AG09319 (cell line): Measurements from ENCODE around the gene PGA4.

ENCODE experiments used
- DNase-seq: peaks from one replicate; pipeline ENCODE4 v3.0.0-alpha.2; 2010; ENCODE audit warnings: low read depth; ENCODE audit errors: extremely low read depth
- TF ChIP-seq, protein P1 (sequence below): IDR thresholded peaks from 2 replicates; pipeline ENCODE4 v1.5.1; 2011; ENCODE audit warnings: low read depth, mild to moderate bottlenecking, inconsistent platforms, low read length, moderate library complexity

The PGA4 gene

DNA sequence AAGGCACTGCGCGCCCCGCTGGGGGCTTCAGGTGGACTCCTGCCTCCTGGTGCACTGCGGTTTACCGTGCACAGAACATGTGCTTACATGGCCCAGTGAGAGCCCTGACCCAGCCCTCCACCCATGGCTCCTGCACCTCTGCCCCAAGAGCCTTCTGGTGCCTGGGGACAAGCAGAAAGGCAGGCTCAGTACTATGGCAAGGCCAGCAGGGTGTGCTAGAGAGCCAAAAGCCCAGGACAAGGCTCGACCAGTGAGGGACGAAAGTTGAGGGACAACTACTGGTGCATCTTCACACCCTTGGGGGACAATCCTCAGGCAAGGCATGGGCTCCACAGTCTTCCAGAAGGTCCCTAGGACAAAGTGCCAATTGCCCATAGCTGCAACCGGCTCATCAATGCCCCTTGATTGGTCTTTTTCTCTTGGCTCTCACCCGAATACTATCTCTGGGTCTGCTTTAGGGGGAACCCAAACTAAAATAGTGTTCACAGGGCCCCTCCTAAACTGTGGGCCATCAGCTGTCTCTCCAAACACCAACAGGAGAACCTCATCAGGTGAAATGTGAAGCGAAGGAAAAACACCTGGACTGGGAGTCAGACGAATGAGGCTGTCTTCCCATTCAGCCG, 32.4 kb downstream of the PGA4 start:
- DNase-seq = peak; percentile 15
- TF ChIP-seq, protein P1, sequence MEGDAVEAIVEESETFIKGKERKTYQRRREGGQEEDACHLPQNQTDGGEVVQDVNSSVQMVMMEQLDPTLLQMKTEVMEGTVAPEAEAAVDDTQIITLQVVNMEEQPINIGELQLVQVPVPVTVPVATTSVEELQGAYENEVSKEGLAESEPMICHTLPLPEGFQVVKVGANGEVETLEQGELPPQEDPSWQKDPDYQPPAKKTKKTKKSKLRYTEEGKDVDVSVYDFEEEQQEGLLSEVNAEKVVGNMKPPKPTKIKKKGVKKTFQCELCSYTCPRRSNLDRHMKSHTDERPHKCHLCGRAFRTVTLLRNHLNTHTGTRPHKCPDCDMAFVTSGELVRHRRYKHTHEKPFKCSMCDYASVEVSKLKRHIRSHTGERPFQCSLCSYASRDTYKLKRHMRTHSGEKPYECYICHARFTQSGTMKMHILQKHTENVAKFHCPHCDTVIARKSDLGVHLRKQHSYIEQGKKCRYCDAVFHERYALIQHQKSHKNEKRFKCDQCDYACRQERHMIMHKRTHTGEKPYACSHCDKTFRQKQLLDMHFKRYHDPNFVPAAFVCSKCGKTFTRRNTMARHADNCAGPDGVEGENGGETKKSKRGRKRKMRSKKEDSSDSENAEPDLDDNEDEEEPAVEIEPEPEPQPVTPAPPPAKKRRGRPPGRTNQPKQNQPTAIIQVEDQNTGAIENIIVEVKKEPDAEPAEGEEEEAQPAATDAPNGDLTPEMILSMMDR = peak; percentile 94

DNA sequence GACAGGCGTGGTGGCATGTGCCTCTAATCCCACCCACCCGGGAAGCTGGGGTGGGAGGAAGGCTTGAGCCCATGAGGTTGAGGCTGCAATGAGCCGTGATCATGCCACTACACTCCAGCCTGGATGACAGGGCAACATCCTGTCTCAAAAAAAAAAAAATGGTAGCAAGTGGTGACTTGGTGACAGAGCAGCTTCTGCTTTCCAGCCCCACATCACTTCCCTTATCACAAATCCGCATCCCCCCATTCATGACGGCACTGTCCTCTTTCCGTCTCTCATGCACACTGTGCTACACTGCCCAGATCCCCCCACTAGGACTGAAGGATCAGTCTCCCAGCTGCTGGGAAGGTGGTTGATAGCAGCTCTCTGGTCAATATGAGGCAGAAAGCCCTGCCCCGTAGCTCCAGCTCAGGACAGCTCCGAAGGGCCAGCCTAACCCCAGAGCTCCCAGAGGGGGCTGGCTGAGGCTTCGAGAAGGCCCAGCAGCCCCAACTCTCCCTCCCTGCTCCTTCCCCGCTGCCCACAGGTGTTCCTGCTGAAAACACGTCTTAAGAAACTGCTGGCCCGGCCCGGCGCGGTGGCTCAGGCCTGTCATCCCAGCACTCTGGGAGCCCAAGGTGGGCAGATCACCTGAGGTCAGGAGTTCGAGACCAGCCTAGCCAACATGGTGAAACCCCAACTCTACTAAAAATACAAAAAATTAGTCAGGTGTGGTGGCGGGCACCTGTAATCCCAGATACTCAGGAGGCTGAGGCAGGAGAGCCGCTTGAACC, 34.7 kb downstream of the PGA4 start:
- DNase-seq = no peak
- TF ChIP-seq, protein P1 = no peak

DNA sequence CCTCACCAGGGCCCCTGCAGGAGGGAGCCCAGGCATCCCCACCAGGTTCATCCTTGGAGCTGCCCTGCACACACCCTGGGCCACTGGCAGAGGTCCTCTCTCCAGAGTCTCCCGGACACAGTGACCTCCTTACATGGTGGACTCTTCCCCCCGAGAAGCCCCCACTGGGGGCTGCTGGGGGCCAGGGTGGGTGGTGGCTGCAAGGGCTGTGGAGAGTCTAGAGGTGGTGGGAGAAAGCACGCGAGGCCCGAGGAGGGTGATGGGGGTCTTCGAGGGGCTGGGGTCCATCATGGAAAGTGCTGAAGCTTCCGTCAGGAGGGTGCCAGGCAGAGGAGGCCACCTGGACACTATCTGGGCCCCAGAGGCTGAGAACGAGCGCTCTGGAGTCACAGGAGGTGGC, 36.4 kb downstream of the PGA4 start:
- no peak for DNase-seq
- TF ChIP-seq, protein P1 = no peak

DNA sequence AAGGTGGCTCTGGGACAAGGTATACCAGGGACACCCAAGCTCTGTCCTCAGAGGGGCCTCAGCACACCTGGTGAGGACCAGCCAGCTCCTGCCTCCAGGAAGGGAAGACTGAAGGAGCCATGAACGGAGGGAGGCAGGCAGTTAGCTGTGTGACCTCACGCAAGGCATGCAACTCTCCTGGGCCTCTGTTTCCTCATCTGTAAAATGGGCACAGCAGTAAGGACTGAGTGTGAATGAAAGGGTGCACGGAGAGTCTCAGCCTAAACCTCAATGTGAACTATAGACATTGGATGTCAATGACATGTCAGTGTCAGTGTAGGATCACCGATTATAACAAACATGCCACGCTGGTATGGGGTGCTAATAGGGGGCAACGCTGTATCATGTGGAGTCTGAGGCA, 37.2 kb downstream of the PGA4 start:
- TF ChIP-seq, protein P1 = no peak
- no peak for DNase-seq

DNA sequence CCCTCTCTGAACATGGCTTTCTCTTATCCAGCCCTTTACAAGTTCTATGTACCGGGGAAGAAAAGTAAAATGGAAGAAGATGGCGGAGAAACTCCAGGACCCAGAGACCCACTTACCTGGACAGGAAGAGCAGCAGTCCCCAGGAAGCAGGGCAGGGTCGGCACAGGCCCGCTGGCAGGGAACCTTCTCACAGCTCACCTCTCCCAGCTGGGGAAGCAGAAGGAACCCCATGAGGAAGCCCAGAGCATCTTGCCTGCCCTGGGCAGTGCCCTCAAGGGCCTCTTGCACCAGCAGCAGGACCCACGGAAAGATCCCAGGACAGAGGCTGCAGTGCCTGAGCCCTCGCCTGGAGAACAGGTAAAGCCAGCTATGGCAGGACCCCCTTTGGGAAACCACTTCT, 42.2 kb downstream of the PGA4 start:
- TF ChIP-seq, protein P1 = no peak
- no peak for DNase-seq

DNA sequence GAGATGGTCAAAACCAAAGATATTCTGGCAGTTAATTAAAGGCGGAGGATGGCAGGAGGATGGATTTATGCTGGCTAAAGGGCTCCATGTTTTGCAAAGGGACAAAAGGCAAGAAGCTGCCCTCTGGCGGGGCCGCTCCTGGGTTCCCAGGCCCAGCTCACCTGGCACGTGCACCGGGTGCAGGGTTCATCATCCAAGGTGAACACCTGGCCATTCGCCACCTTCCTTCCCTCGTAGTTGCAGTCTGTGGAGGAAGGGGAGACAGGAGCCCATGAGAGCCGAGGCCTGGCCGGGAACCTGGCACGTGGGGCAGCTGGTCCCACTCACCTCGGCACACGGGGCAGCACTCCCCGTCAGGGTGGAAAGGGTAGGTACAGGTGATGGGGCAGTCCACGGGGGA, 42.6 kb downstream of the PGA4 start:
- TF ChIP-seq, protein P1 = no peak
- no peak for DNase-seq

DNA sequence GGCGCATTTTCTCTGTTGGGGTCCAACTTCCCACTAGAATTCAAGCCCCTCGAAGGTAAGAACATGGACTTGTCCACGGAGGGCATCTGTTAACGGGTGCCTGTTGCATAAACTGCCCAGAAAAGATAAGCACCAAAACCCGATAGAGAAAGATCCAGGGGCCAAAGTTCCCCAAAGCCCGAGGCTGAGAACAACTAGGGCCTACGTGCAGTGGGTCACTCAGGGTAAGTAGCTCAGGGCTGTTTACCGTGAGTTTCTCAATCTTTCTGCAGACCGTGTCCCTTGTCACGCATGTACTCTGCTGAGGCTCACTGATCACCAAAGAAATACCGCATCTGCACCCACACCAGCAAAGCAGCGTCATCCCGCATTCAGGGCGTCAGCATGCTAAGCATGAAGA, 43.2 kb downstream of the PGA4 start:
- TF ChIP-seq, protein P1 = no peak

More for the DNA sequence above, 43.2 kb downstream of the PGA4 start:
- DNase-seq = no peak
